HG03378 (cell line): ENCODE data around the gene EHBP1.

Experiments
- ATAC-seq: cut with Tn5 transposase; IDR thresholded peaks from one replicate; pipeline ENCODE4 v1.9.1; 2021; ENCODE audit warnings: mild to moderate bottlenecking, moderate library complexity; ENCODE audit not compliant: unreplicated experiment

Gene EHBP1

DNA sequence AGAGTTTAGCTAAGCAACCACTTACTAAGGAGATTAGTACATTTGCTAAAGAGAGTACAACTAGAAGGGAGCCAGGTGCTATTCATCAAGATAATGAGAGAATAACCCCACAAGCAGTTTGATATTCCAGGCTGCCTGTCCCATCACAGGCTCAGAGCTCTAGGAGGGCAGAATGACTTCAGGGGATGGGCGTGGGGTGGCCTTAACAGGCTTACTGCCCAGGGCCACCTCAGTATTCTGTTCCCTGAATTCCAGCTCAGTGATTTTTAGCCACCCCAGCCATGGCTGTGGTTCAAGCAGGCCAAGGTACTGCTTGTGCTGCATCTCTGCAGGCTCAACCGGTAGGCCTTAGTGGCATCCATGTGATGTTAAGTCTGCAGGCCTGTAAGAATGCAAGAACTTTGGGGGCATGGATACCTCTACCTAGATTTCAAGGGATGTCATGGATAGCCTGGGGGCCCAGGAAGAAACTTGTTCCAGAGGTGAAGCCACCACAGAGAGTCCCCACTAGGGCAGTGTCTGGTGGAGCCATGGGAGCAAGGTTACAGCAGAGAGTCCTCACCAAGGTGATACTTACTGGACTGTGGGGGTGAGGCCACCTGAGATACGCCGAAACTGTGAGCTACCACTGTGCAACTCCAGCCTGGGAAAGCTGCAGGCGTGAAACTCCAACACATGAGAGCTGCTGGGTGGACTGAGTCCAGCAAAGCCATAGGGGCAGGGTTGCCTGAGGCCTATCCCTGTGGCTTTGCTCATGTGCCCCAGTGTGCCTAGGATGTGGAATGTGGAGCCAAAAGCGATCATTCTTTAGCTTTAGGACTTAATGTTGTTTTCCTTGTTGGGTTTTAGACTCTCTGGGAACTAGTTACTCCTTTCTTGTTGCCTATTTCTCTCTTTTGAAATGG, 107.7 kb downstream of the EHBP1 start:
- no peak for ATAC-seq

DNA sequence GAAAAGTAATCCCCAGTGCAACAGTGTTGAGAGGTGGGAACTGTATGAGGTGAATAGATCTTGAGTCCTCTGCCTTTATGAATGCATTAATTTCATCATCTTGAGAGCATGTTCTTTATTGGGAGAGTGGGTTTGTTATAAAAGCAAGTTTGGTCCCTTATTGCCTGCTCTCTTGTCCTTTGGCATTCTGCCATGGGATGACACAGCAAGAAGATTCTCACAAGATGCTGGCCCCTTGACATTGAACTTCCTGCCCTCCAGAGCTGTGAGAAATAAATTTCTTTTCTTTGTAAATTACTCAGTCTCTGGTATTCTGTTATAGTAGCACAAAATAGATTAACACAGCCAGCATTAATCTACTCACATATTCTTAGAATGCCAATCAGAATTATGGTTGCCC, 108.6 kb downstream of the EHBP1 start:
- ATAC-seq = no peak

DNA sequence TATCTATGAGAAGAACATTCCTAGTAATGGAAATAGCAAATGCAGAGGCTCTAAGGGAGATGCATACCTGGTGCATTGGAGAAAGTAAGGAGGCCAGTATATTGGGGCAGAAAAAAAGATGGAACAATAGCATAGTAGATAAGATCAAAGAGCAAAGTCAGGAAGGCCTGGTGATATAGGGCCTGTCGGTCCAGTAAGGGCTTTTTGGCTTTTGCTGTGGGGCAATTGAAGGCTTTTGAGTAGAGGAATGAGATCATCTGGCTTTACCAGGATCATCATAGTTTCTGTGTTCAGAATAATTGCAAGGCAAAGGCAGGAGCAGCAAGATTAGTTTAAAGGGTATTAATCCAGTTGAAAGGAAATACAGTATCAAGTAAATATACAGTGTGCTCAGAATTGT, 111.8 kb downstream of the EHBP1 start:
- no peak for ATAC-seq

DNA sequence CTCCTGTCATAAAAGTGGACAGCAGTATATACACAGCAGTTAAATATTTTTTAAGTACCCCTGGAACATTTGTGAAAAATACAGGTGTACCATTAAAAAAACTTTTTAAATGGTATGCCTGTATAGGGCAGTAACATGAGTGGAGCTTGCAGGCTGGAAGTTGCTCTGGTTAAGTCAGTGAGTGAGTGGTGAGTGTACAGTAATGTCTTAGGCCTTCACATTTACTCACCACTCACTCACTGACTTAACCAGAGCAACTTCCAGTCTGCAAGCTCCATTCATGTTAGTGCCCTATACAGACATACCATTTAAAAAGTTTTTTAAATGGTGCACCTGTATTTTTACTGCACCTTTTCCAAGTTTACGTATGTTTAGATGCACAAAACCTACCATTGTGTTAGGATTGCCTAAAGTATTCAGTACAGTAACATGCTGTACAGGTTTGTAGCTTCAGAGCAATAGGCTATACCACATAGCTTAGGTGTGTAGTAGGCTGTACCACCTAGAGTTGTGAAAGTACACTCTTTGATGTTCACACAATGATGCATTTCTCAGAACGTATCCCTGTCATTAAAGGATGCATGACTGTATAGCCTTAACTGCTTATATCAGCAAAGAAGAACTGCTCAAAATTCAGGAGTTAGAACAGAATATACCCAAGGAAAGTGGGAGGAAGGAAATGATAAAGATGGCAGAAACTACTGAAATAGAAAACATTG, 112.6 kb downstream of the EHBP1 start:
- no peak for ATAC-seq

DNA sequence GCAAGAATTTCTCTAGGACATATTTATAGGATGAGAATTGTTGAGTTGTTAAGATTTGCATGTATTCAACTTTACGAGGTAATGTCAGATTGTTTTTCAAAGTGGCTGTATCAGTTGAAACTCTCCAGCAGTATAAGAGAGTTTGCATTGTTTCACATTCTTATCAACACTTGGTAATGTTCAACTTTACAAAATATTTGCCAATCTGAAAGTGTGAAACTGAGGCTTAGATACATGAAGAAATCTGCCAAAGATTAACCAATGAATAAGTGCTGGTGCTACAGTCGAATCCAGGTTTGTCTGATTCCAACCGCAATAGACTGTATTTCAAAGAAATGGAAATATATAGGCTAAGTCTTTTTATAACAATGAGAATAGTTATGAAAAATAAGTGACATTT, 117.0 kb downstream of the EHBP1 start:
- no peak for ATAC-seq

DNA sequence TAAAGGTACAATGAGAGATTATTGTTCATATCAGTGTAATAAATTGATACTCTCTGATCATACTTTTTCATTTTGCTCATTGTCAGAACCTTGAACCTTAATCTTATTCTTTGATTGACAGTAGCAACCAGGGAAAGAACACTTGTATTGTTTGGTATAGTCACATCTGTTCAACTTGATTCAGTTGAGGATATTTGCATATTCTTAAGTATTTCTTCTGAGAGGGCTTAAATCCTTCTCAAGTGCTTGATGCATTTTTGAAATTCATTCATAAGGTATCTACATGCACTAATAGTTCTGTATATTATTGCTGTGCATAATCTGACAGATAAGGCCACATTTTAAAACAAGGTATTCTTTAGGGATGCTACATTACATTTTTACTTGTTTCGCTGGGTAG, 118.9 kb downstream of the EHBP1 start:
- no peak for ATAC-seq

DNA sequence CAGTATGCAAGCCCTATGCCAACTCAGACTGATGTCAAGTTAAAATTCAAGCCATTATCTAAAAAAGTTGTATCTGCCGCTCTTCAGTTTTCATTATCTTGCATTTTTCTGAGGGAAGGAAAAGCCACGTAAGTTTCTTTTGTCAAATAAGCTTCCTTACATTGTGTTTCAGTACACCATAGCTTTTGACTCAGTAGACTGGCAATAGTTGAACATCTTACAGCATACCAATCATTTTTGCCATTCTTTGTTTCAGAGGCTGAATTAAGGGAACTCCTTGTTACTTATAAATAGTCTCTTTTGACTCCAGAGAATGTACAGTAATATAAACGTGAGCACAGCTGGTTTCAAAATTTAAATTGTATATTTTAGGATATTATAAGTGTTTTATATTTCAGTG, 120.6 kb downstream of the EHBP1 start:
- ATAC-seq = no peak

DNA sequence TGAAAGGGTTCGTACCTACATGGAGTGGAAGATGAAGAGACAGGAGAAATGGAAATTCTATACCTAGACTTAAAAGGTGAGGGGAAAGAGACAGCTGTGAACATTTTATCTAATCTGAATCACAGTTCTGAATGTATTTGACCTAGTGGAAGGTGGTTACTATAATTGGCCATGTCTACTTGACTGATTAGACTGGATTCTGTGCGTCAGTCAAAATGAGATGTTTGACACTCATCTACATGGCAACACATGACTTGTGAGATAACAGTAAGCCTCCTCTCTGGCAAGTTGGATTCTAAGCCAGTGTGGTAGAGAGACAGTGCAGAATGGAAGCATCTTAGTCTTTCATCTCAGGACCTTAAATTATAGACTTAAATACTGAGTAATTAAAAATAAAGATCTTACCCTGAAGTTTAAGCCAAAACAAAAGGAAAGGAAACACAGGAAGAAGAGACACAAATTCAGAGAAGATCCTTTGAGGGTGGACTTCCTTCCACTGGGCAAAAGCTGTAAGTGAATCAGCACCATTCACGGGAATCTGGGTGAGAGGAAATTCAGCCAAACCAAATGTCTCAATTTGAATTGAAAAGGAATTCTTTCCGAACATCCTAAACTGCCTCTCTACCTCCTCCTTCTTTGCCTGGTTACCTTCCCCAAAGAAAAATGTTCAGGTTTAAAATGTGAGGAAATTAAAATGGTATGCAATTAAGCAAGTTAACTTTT, 121.6 kb downstream of the EHBP1 start:
- ATAC-seq = no peak

DNA sequence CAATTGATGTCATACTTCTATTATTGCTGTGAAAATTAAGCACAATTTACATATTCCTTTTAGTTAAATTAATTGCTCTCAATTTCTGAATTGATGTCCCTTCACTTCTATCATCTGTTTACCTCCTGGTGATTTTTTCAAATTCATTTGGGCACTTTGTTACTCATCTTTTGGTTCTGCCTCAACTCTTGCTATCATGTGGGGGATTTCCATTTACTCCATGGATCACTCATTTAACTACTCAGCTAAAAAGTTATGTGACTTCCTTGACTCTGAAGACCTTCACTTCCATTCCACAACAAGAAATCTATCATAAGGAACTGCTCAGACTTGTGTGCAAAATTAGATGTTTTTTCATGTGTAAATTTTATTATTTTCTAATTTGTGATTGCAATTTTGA, 126.2 kb downstream of the EHBP1 start:
- ATAC-seq = no peak

DNA sequence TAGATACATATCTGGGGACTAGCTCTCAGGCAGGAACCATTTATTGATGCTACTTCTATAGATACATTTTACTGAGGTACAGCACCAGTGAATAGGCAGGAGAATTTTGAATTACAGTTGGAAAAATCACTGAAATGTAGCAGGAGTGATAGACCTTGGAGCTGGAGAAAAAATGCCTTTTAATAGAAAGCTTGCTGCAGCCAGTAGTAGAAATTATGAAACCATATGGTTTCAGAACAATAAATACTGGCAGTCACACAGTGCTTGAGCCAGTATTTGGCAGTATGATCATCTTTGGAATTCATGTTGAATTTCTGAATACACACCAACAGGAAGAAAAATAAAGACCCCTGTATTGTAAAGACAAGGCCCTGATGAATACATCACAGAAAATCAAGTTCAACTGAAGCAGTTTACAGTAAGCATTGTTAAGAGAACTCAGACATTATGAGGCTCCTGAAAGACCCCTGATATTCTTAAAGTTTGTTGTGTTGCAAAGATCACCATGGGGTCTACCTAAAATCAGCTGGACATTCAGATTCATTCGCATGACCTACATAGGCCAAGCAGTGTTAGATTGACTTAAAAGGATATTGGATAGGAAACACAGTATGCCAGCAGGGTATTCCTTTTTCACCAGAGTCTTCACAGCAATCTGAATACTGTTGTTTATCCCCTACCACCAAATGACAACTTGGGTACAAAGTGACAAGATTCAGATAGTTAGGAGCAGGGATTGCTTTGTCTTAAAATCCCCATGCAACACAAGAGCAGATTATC, 139.0 kb downstream of the EHBP1 start:
- ATAC-seq = no peak

DNA sequence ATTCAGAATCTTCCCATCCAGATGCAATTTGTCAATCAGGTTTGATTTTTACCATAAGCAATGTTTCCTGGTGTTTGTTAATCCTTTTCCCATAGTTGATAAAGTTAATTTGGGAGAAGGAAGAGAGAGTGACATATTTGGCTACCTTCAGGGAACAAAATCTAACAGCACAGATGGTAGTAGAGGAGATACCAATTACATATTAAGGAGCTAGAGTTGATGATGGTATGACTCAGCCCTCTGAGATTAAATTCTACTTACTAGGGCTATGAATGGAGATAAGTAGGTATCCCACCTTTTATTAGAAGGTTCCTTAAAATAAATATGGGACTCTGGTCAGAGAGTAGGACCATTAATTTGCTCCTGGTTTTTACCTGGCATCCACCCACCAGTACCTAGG, 139.7 kb downstream of the EHBP1 start:
- no peak for ATAC-seq

DNA sequence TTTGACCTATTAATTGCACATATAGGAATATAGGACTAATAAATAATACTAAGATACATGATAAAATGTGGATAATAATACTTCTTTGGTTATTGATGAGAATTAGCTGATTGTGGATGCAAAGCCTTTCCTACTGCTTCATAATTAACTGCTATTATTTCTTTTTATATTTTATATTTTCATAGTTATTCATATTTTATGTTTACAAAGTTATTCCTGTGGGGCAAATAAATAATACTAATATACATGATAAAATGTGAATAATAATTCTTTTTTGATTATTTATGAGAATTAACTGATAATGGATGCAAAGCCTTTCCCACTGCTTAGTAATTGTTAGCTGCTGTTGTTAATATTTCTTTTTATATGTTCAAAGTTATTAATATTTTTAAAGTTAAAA, 146.7 kb downstream of the EHBP1 start:
- ATAC-seq = no peak

DNA sequence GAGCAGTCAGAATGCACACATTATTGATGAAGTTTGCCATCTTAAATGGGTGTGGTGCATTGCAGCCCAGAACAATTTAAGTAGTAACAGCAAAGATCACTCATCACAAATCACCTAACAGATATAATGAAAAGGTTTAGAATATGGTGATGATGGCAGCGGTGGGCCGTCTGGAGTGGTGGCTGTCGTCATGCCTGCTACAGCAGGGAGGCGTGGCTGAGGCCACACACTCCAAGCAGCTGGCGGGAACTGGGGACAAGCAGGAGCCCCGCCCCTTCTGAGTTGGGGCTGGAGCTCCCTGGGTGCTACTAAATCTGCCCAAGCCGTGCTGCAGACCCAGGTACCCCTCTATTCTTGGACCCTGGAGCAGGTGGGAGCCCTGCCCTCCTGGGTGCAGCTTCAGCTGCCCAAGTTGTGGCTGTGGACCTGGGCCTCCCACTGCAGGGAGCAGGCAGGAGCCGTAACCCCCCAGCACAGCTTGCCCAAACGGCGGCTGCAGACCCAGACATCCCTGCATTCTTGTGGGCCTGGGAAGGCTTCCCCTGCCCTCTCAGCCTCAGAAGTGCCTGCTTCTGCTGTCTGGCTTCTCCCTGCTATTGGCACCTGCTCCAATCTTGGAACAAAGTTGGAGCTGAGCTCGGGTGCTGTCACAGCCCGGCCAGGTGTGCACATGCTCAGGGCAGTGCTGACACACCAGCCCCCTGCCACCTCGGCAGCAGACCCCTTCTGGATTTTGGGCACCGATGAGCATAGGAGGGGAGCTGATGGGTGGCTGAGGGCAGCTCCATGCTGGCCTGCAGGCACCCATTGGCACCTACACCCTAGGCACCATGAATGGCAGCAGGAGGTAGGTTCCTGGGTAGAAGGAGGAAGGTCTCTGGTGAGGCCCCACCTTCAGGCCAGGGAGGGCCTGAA, 149.3 kb downstream of the EHBP1 start:
- ATAC-seq = no peak

DNA sequence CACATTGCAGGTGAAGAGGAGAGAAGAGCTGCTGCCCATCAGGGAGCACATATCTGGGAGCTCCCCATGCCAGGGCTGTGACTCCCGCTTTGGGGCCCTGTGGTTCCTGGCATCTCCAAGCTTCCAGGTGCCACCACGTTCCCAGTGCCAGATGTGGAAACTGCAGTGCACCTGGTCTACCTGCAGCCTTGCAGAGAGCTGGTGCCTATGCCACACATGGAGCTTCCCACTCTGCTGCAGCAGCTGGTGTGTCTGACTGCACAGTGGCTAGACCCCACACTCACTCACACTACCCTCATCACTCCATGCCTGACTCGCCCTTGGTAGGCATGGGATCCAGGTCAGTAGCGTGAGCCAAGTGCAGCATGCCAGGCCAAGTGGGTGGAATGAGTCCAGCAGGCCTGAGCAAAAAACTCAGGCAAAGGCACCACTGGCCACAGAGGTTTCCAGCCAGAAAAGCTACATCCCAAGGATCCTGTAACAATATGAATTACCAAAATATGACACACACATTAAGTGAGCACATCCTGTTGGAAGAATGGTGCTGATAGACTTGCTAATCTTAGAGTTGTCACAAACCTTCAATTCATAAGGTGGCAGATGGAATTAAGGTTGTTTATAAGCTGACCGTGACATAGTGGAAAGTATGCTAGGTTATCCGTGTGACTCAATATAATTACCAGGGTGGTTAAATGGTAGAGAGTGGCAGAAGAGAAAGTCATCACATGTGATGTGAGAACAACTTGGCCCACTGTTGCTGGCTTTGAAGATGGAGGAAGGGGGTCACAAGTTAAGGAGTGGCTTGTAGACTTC, 150.9 kb downstream of the EHBP1 start:
- ATAC-seq = no peak

DNA sequence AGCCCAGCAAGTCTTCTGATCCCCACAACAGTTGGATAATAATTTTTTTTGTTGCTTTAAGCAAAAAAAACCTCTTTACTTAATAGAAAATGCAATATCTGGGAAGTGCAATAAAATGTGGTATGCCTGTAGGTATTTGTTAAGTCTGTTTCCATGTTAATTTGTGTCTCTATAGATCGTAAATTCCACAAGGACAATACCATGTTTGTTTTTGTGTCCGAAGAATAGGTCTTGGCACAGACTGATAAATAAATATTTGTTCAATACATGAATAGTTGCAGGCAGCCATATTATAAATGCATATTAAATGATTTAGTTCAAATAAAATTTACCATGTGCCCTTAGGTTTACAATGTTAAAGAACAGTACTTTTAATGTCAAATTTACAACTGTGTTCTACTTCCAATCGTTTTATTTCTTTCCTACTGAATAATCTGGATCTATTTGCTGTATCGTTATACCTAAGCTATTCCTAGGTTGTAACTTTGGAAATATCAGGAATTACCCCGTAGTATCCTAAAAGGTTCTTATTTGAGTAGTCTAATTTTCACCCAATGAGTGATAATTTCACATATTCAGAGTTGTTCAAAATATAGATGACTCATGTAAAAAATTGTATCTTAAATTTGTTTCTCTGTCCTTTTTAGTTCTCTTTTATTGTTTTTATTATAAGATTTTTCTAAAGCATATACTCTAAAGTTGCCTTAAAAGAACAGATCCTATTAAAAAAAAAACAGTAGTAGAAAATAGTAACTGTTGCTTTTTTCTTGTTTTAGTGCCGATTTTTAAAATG, 151.8 kb downstream of the EHBP1 start:
- no peak for ATAC-seq

DNA sequence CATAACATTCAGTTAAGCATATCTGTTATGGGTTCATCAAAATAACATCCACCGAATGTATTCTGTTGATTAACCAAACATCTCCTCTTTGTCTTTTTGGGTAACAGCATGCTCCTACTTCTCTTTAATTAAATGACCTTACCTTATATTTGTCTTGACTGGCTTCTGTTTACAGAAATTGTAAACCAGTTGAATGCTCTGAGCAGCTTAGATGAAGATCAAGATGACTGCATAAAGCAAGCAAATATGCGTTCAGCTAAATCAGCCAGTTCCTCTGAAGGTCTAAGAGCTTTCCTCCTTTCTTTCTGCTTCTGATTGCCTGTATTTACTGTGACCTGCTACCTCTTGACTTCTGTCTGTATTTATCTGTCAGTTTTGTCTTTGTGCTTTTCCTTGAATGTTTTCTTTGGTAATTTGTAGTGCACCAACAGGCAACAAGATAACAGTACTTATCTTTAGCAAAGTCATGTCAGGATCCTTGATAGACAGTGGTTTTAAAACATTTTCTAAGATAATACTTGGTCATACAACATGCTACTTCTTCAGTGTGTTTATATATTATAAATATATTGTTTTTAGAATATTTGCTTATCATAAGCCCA, 152.8 kb downstream of the EHBP1 start:
- no peak for ATAC-seq

DNA sequence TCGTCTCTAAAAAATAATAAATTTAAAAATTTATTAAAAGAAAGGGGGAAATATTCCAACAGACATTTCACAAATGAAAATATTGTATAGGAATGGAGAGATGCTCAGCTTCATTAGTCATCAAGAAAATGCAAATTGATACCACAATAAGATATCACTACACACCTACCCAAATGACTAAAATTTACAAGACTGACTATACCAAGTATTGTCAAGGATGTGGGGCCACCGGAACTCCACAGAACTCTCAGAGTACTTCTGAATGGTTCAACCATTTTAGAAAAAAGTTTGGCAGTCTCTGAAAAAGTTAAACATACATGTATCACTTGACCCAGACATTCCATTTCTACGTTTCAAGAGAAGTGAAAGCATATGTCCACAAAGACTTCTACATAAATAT, 163.4 kb downstream of the EHBP1 start:
- no peak for ATAC-seq

DNA sequence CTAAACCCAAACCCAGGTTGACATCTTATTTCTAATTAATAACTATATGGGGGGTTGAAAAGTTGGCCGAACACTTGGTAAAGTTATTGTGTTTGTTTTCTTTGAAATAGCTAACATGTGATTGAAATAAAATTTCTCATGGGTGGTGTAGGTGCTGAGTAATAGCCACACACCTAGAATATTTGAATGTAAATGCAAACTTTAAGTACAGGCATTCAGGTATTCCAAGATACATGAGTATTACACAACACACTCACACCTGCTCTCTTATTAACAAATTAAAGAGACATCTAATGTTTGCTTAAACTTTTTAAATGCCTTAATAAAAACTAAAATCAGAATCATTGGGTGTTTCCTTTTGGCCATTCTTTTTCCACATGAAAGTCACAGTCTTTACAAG, 165.5 kb downstream of the EHBP1 start:
- no peak for ATAC-seq
